Spleen (tissue), 11 donors: ENCODE measurements around the gene DDRGK1. TPM values are rescaled to one million over a fixed set of nuclear protein-coding genes. Genes with fewer than 3 reads are reported as not detected.

Experiments used
- DNase-seq: peaks from one replicate; pipeline ENCODE4 v3.0.0-alpha.2; 2020
- H3K27ac ChIP-seq, 8 donors: fragments of 200-600 bp; sonication (generic) in 7 of 8; 1 replicate in 4 of 8; 2 replicates in 4 of 8; pipeline versions ENCODE4 v1.5.0 to v1.8.0; 2016 to 2021; ENCODE audit warnings: inconsistent platforms in 4 of 8, mild to moderate bottlenecking in 4 of 8, moderate library complexity in 1 of 8
- H3K27me3 ChIP-seq, 7 donors: fragments of 200-600 bp; sonication (generic) in 6 of 7; replicated peaks in 1 of 7; 1 replicate in 4 of 7; 2 replicates in 3 of 7; pipeline versions ENCODE4 v1.5.0 to v1.8.0; 2016 to 2021; ENCODE audit warnings: inconsistent platforms in 3 of 7, mild to moderate bottlenecking in 1 of 7
- H3K36me3 ChIP-seq, 6 donors: fragments of 200-600 bp; sonication (generic) in 5 of 6; 1 replicate in 4 of 6; 2 replicates in 2 of 6; pipeline versions ENCODE4 v1.5.0 to v1.8.0; 2016 to 2021; ENCODE audit warnings: inconsistent platforms in 2 of 6
- H3K4me1 ChIP-seq, 6 donors: fragments of 200-600 bp; sonication (generic) in 5 of 6; 1 replicate in 3 of 6; 2 replicates in 3 of 6; pipeline versions ENCODE4 v1.5.0 to v1.8.0; 2016 to 2021; ENCODE audit warnings: inconsistent platforms in 3 of 6
- H3K4me3 ChIP-seq, 8 donors: fragments of 200-600 bp; sonication (generic) in 7 of 8; 1 replicate in 4 of 8; 2 replicates in 4 of 8; pipeline versions ENCODE4 v1.5.0 to v1.8.0; 2016 to 2021; ENCODE audit warnings: inconsistent platforms in 4 of 8, mild to moderate bottlenecking in 4 of 8, moderate library complexity in 2 of 8
- H3K9me3 ChIP-seq, 8 donors: fragments of 200-600 bp; sonication (generic) in 7 of 8; 1 replicate in 4 of 8; 2 replicates in 4 of 8; pipeline versions ENCODE4 v1.5.0 to v1.8.0; 2016 to 2021; ENCODE audit warnings: inconsistent platforms in 4 of 8
- CTCF ChIP-seq, 11 experiments: fragments of 200-600 bp in 7 of 11; fragments of 450-650 bp in 4 of 11; sonication (generic) in 4 of 11; IDR thresholded peaks in 8 of 11; conservative IDR thresholded peaks in 3 of 11; 1 replicate in 7 of 11; 2 replicates in 4 of 11; pipeline versions ENCODE4 v1.4.0 to v1.8.0; 2016 to 2021; ENCODE audit warnings: antibody characterized with exemption in 11 of 11, inconsistent platforms in 4 of 11, mild to moderate bottlenecking in 1 of 11
- POLR2A ChIP-seq, 3 donors: fragments of 450-650 bp; IDR thresholded peaks; one replicate each; pipeline ENCODE4 v1.5.1; 2017; ENCODE audit warnings: antibody characterized with exemption in 3 of 3, mild to moderate bottlenecking in 1 of 3
- POLR2AphosphoS5 ChIP-seq, 3 donors: sonication (generic); formaldehyde crosslinking; IDR thresholded peaks; one replicate each; pipeline ENCODE4 v1.5.1; 2017; ENCODE audit warnings: antibody characterized with exemption in 3 of 3
- WGBS, 5 donors: extraction: QIAGEN DNeasy Blood & Tissue Kit in 3 of 5; methylation state at CpG; one replicate each; pipeline versions ENCODE4 v1.1.5 to v1.1.7; 2013 to 2018; 5-methylcytosine and 5-hydroxymethylcytosine counted together
- intact Hi-C: fragments of 100-400 bp; cut with DNase I; formaldehyde crosslinking; loops from one replicate; pipeline ENCODE4 v1.15.0; 2023; ENCODE audit warnings: low total_unique reads
- polyA plus RNA-seq, 3 donors: library from polyadenylated mRNA; stranded (reverse); fragments of 200-250 nt; gene quantifications; one replicate each; pipeline ENCODE4 v1.2.1, GENCODE V29; 2013
- total RNA-seq, 7 donors: library from RNA; depleted of rRNA in 3 of 7; stranded (reverse); fragments of >200 nt in 3 of 7; fragmentation: NEBNext Ultra II Directional in 4 of 7; extraction: Animal tissue kit (Norgen Biotek cat#: 25700) in 4 of 7; gene quantifications; one replicate each; pipeline versions ENCODE4 v1.1.0 to v1.2.1, GENCODE V29; 2016 to 2021
- donor health status: healthy with polysubstance abuse.
- donor health status: DM: no; HTN: no; CAD: no; lungs with moderate emphysema.
- donor health status: DM: no; HTN: no; CAD: no.
- donor health status: Bipolar disorder and iron deficiency.
- donor health status: healthy.
- donor health status: DM: no; HTN: no; CAD: no.
- donor health status: DM: yes; HTN: yes; CAD: no.

Gene DDRGK1
- total and polyA plus RNA-seq, 10 donors, result 25.6 to 53.7 (median 42.2) TPM

GRCh38 chr20:3238616-3239025 lies 34.1 kb upstream of the DDRGK1 start:
- H3K4me3 ChIP-seq, result peak overlapping the region; percentile 64 to 92 (median 86)
- no peak for DNase-seq
- no peak for TF ChIP-seq POLR2A (IDR thresholded peaks at IDR 0.05)
- no peak for TF ChIP-seq POLR2AphosphoS5 (IDR thresholded peaks at IDR 0.05)
- TF ChIP-seq CTCF (IDR thresholded peaks at IDR 0.05 in 8 of 11, conservative IDR thresholded peaks at IDR 0.05 in 3 of 11), result no peak
- intact Hi-C loops, result no loop called here
- peaks cover 0 to 90% (median 43%) of the 10 kb centered on the region in 7 donors for H3K27me3 ChIP-seq
- H3K36me3 ChIP-seq, result no peaks in the 10 kb centered on the region
- H3K4me1 ChIP-seq, result peaks cover 14 to 31% (median 26%) of the 10 kb centered on the region in 6 donors
- no peaks in the 10 kb centered on the region for H3K9me3 ChIP-seq
- WGBS, 5 donors, result 0 to 3% (median 0%) methylated on average over 23 to 48 of the region's 48 CpGs
- no peak overlapping the region for H3K27ac ChIP-seq

GRCh38 chr20:3237958-3238615 lies 33.6 kb upstream of the DDRGK1 start:
- DNase-seq, result no peak
- intact Hi-C loops, result no loop called here
- peaks cover 0 to 85% (median 43%) of the 10 kb centered on the region in 7 donors for H3K27me3 ChIP-seq
- 3 to 19% (median 4%) methylated on average over 26 to 59 of the region's 59 CpGs for WGBS, 5 donors
- TF ChIP-seq POLR2AphosphoS5 (IDR thresholded peaks at IDR 0.05), result no peak
- H3K27ac ChIP-seq, result no peak overlapping the region
- H3K4me3 ChIP-seq, result peak overlapping the region; percentile 64 to 92 (median 86)
- no peaks in the 10 kb centered on the region for H3K9me3 ChIP-seq
- no peaks in the 10 kb centered on the region for H3K36me3 ChIP-seq
- H3K4me1 ChIP-seq, result peaks cover 14 to 31% (median 26%) of the 10 kb centered on the region in 6 donors

- Histone ChIP-seq H3K36me3 (no peaks in the 10 kb centered on the region), H3K4me1 (peaks cover 14 to 31% (median 26%) of the 10 kb centered on the region in 6 donors), H3K9me3 (no peaks in the 10 kb centered on the region), H3K4me3 (peak overlapping the region in 6 of 8 donors; percentile 64 to 92 (median 88)), H3K27ac (no peak overlapping the region), H3K27me3 (peaks cover 0 to 77% (median 43%) of the 10 kb centered on the region in 7 donors)
- no peak for TF ChIP-seq POLR2A (IDR thresholded peaks at IDR 0.05)
- TF ChIP-seq CTCF (IDR thresholded peaks at IDR 0.05 in 8 of 11, conservative IDR thresholded peaks at IDR 0.05 in 3 of 11), result no peak
- no peak for TF ChIP-seq POLR2AphosphoS5 (IDR thresholded peaks at IDR 0.05)
- intact Hi-C loops, result no loop called here
- no peak for DNase-seq
- WGBS, 5 donors, result 66 to 77% (median 71%) methylated on average over 23 to 25 of the region's 25 CpGs
Measured at GRCh38 chr20:3237011-3237957, 32.8 kb upstream of the DDRGK1 start.

- Histone ChIP-seq H3K27me3 (peaks cover 0 to 65% (median 43%) of the 10 kb centered on the region in 7 donors), H3K9me3 (no peaks in the 10 kb centered on the region), H3K4me1 (peaks cover 14 to 31% (median 26%) of the 10 kb centered on the region in 6 donors), H3K36me3 (no peaks in the 10 kb centered on the region), H3K4me3 (no peak overlapping the region), H3K27ac (no peak overlapping the region)
- intact Hi-C loops, result no loop called here
- WGBS, 5 donors, result 87 to 97% (median 91%) methylated on average over 4 of the region's 4 CpGs
- TF ChIP-seq POLR2A (IDR thresholded peaks at IDR 0.05) (no peak), POLR2AphosphoS5 (IDR thresholded peaks at IDR 0.05) (no peak), CTCF (IDR thresholded peaks at IDR 0.05 in 8 of 11, conservative IDR thresholded peaks at IDR 0.05 in 3 of 11) (no peak)
- no peak for DNase-seq
Measured at GRCh38 chr20:3235666-3236324, 31.3 kb upstream of the DDRGK1 start.
